GM13976 (cell line): ENCODE data around the gene TCF7L1.
"Not testable (repeated sequence)": the region's sequence is repeated elsewhere in the genome, so short reads cannot be mapped to it uniquely, and the experiment has no call there.

Experiments
- DNase-seq: peaks from one replicate; pipeline ENCODE4 v3.0.0; 2012; ENCODE audit warnings: low spot score
- in situ Hi-C: fragments of 300-500 bp; cut with MboI; formaldehyde crosslinking; loops from one replicate; pipeline ENCODE4 v1.12.0; 2022; ENCODE audit warnings: low sequenced_read_pairs, mixed read lengths, inconsistent platforms; ENCODE audit not compliant: unreplicated experiment
- TF ChIP-seq, protein P1 (sequence below): IDR thresholded peaks from 2 replicates; pipeline ENCODE4 v1.5.1; 2012; ENCODE audit warnings: borderline replicate concordance, mild to moderate bottlenecking; ENCODE audit not compliant: insufficient read depth; ENCODE audit errors: extremely low read depth, missing control alignments, control extremely low read depth

Gene TCF7L1

DNA sequence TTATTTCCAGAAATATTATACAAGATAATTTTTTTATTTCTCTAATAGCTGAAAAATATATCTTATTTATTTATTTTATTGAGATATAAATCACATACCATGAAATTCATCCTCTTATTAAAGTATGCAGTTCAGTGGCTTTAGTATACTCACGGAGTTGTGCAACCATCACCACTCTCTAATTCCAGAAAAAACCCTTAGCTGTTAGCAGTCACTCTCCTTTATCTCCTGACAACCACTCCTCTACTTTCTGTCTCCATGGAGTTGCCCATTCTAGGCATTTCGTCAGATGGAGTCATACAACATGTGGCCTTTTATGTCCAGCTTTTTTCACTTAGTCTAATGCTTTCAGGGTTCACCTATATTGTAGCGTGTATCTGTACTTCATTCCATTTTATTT, 66.5 kb downstream of the TCF7L1 start:
- DNase-seq: no peak
- TF ChIP-seq, protein P1, sequence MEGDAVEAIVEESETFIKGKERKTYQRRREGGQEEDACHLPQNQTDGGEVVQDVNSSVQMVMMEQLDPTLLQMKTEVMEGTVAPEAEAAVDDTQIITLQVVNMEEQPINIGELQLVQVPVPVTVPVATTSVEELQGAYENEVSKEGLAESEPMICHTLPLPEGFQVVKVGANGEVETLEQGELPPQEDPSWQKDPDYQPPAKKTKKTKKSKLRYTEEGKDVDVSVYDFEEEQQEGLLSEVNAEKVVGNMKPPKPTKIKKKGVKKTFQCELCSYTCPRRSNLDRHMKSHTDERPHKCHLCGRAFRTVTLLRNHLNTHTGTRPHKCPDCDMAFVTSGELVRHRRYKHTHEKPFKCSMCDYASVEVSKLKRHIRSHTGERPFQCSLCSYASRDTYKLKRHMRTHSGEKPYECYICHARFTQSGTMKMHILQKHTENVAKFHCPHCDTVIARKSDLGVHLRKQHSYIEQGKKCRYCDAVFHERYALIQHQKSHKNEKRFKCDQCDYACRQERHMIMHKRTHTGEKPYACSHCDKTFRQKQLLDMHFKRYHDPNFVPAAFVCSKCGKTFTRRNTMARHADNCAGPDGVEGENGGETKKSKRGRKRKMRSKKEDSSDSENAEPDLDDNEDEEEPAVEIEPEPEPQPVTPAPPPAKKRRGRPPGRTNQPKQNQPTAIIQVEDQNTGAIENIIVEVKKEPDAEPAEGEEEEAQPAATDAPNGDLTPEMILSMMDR: no peak
- in situ Hi-C loops: no loop called here

DNA sequence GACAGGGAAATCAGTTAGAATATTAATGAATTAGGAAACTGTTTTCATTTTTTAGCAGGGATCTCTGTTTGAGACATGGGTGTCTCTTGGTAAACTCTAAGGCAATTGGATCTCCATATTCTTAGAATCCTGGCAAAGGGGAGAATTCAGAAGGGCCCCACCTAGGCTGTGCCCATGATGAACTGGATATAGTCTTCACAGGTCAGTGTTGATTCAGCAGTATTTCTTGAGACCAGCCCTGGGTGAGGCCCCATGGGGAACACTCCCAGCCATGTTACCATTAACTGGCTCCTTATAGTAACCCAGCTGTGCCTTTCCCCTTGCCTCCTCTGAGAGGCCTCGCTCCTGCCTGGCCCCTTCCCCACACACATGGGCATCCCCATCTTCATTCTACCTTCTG, 76.7 kb downstream of the TCF7L1 start:
- in situ Hi-C loops: no loop called here
- TF ChIP-seq, protein P1: no peak
- DNase-seq: no peak

DNA sequence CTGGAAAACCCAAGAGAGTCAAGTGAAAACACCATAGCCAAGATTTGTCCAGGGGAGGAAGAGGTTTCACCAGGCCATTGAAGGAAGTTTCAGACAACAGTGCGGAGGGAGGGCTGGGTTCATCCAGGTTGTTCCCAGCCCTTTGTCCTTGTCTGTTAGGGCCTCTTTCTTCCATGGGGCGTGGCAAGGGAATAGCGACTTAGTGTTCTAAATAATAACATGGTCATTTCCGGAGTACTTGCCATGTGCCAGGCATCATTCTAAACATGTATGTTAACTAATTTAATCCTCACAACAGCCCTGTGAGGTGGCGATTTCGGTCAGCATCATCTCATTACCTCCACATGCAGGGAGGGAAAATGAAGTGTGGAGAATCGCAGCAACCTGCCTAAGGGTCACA, 77.3 kb downstream of the TCF7L1 start:
- in situ Hi-C loops: no loop called here
- TF ChIP-seq, protein P1: no peak
- DNase-seq: no peak

GRCh38 chr2:85211606-85212005, 78.4 kb downstream of the TCF7L1 start:
- DNase-seq, in situ Hi-C loops: not testable (repeated sequence)

- DNase-seq: no peak
- TF ChIP-seq, protein P1: no peak
- in situ Hi-C loops: no loop called here
These were observed 79.6 kb downstream of the TCF7L1 start for GRCh38 chr2:85212841-85213240.

- TF ChIP-seq, protein P1: no peak
- no peak for DNase-seq
- in situ Hi-C loops: no loop called here
These were observed 80.2 kb downstream of the TCF7L1 start for GRCh38 chr2:85213404-85213803.

DNA sequence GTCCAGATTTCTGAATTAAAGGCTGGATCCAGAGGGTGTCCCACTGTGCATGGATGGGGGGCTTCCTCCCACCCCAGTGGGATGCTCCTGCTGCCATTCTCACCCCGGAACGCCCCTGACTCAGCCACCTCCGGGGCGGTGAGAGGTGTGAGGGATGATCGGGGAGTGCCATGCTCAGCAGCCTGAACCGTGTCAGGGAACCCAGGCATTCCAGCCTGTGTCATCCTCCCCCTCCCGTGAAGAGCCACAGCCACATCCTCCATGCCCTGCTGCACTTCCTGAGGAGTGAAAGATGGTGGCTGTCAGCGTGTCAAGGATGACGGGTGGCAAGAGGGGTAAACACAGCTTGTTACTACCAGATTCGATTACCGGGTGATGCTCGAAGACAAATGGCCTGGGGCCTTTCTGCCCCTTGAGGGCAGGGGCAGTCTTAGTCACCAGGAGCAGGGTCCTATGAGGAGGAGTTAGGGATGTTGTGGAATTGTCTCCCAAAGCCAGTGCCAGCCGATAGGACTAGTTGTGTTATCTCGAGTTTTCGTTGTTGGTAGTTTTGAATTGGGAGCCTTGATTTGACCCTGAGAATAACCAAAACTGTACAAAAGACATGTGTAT, 80.8 kb downstream of the TCF7L1 start:
- TF ChIP-seq, protein P1: no peak
- in situ Hi-C loops: no loop called here
- DNase-seq: no peak
